BLaER1 treated with 17β-estradiol and CSF1 and Interleukin-3, amounts not matched to agents 10 nM and 100 nM (cell line): ENCODE measurements around the gene CLTA.

Experiments used
- H3K27ac ChIP-seq, 11 experiments: shearing (Covaris generic); formaldehyde crosslinking; 2 replicates each; pipeline ENCODE4 v1.8.1; 2022
- H3K27me3 ChIP-seq, 11 experiments: shearing (Covaris generic); formaldehyde crosslinking; 2 replicates each; pipeline ENCODE4 v1.8.1; 2022
- H3K36me3 ChIP-seq, 11 experiments: shearing (Covaris generic); formaldehyde crosslinking; 2 replicates each; pipeline ENCODE4 v1.8.1; 2022
- H3K4me1 ChIP-seq, 10 experiments: shearing (Covaris generic); formaldehyde crosslinking; 2 replicates each; pipeline ENCODE4 v1.8.1; 2022
- H3K4me2 ChIP-seq, 11 experiments: shearing (Covaris generic); formaldehyde crosslinking; 2 replicates each; pipeline ENCODE4 v1.8.1; 2022
- H3K4me3 ChIP-seq, 10 experiments: shearing (Covaris generic); formaldehyde crosslinking; 2 replicates each; pipeline ENCODE4 v1.8.1; 2022
- H3K9ac ChIP-seq, 11 experiments: shearing (Covaris generic); formaldehyde crosslinking; 2 replicates each; pipeline ENCODE4 v1.8.1; 2022
- H3K9me3 ChIP-seq, 11 experiments: shearing (Covaris generic); formaldehyde crosslinking; replicated peaks in 1 of 11; 2 replicates each; pipeline ENCODE4 v1.8.1; 2022
- H4K20me1 ChIP-seq, 11 experiments: shearing (Covaris generic); formaldehyde crosslinking; 2 replicates each; pipeline ENCODE4 v1.8.1; 2022
- Cebpa-rat ChIP-seq, 11 experiments: shearing (Covaris generic); IDR thresholded peaks; 2 replicates each; pipeline ENCODE4 v1.8.1; 2022

CLTA gene

DNA sequence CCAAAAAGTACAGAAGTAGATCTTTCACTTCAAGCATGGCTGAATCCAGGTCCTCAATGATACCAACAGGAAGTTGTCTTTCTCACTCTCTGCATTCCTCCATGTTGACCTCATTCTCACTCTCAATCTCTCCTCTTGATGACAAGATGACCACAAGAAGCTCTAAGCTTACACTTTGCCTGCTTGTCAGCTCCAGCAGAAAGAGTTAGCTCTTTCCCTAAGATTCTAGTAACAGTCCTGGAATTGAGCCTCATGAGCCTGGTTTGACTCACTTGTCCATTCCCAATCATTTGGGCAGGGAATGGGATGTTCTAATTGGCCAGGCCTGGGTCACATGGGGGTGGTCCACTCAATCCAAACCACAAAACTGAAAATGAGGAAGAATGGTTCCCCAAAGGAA lies 3.3 kb upstream of the CLTA start:
- TF ChIP-seq Cebpa-rat (IDR thresholded peaks at IDR 0.05): no peak
- no peaks in the 10 kb centered on the region for H3K9me3 ChIP-seq
- peaks cover 9 to 16% (median 11%) of the 10 kb centered on the region in 11 experiments; a peak in 21 of 22 replicates for H4K20me1 ChIP-seq
- no peak overlapping the region for H3K4me3 ChIP-seq
- no peaks in the 10 kb centered on the region for H3K27me3 ChIP-seq
- peak overlapping the region in 6 of 11 experiments; percentile 2 to 48 (median 30); a peak in 12 of 22 replicates for H3K4me2 ChIP-seq
- no peaks in the 10 kb centered on the region for H3K36me3 ChIP-seq
- H3K9ac ChIP-seq: no peak overlapping the region
- peaks cover 21 to 28% (median 23%) of the 10 kb centered on the region in 10 experiments for H3K4me1 ChIP-seq
- no peak overlapping the region for H3K27ac ChIP-seq

DNA sequence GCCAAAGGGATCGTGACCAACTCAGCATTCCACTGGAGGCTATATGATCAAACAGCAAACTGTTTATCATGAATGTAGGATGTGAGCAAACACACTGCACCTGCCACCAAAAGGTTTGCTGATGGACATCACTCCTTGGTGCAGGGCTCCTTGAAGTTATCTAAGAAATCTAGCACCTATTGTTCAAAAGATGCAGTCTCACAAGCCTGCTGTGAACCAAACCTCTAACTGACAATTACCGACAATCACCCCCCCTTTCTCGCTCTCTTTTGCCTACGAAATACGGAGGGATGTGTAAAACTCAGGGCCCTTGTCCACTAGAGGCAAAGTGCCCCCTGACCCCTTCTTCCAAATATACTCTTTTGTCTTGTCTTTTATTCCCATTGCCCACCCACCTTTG lies 2.5 kb upstream of the CLTA start:
- TF ChIP-seq Cebpa-rat (IDR thresholded peaks at IDR 0.05): no peak
- H3K27me3 ChIP-seq: no peaks in the 10 kb centered on the region
- H3K9me3 ChIP-seq: no peaks in the 10 kb centered on the region
- H3K4me1 ChIP-seq: peaks cover 23 to 36% (median 31%) of the 10 kb centered on the region in 10 experiments
- H3K4me3 ChIP-seq: no peak overlapping the region
- no peak overlapping the region for H3K9ac ChIP-seq
- H3K36me3 ChIP-seq: 0 out of 22 replicates have a peak, but pooled peaks cover 0 to 3% (median 0%) of the 10 kb centered on the region in 11 experiments
- no peak overlapping the region for H3K4me2 ChIP-seq
- H3K27ac ChIP-seq: no peak overlapping the region
- peaks cover 17 to 24% (median 19%) of the 10 kb centered on the region in 11 experiments; a peak in 21 of 22 replicates for H4K20me1 ChIP-seq

DNA sequence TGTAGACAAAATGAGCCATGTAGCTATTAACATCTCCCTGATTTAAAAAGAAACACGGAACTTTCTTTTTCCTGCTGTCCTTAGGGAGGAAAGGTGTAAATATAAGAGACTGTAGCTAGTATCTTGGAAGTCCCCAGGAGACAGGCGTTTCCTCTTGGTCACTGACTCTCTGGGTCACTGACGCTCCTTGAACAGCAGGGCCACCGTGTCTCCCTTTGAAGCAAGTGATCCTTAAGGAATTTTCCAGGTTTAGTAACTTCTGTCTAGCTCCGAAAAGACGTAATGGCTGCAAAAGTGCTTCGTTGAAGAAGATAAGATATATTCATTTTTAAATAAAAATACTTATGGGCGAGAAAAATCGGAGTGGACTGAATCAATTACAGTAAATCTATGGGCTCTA lies 745 bp upstream of the CLTA start:
- H3K9me3 ChIP-seq: no peaks in the 10 kb centered on the region
- no peak for TF ChIP-seq Cebpa-rat (IDR thresholded peaks at IDR 0.05)
- H4K20me1 ChIP-seq: peaks cover 35 to 42% (median 37%) of the 10 kb centered on the region in 11 experiments
- peak overlapping the region; percentile 93 to 99 (median 96) for H3K27ac ChIP-seq
- peak overlapping the region; percentile 95 to 99 (median 97) for H3K9ac ChIP-seq
- no peaks in the 10 kb centered on the region for H3K27me3 ChIP-seq
- peak overlapping the region; percentile 78 to 97 (median 89) for H3K4me2 ChIP-seq
- peaks cover 0 to 21% (median 10%) of the 10 kb centered on the region in 11 experiments; a peak in 17 of 22 replicates for H3K36me3 ChIP-seq
- peak overlapping the region; percentile 79 to 99 (median 94) for H3K4me3 ChIP-seq
- peaks cover 40 to 54% (median 48%) of the 10 kb centered on the region in 10 experiments for H3K4me1 ChIP-seq

DNA sequence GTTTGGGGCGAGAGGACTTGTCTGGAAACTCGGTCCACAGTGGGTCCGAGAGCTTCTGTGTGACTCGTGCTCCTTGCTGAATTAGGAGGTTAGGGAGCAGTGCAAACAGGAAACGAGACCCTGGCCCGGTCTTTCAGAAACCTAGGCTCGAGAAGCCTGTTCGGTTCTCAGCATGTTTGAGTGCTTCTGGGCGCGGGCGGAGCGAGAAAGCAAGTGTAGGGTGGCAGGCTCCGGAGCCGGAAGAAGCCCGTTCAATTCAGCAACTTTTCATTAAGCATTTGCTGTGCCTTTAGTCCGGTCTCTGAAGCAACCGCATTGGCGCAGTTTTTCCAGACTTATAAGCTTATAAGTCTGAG lies 547 bp downstream of the CLTA start:
- Histone ChIP-seq H3K4me2 (peak overlapping the region; percentile 95 to 99 (median 97)), H3K27me3 (no peaks in the 10 kb centered on the region), H3K36me3 (peaks cover 11 to 34% (median 22%) of the 10 kb centered on the region in 11 experiments; a peak in 21 of 22 replicates), H3K9ac (peak overlapping the region; percentile 95 to 99 (median 97)), H3K4me1 (peaks cover 47 to 56% (median 49%) of the 10 kb centered on the region in 10 experiments), H3K27ac (peak overlapping the region; percentile 93 to 99 (median 96)), H3K4me3 (peak overlapping the region; percentile 79 to 99 (median 94)), H3K9me3 (no peaks in the 10 kb centered on the region), H4K20me1 (peaks cover 48 to 55% (median 50%) of the 10 kb centered on the region in 11 experiments)
- no peak for TF ChIP-seq Cebpa-rat (IDR thresholded peaks at IDR 0.05)

DNA sequence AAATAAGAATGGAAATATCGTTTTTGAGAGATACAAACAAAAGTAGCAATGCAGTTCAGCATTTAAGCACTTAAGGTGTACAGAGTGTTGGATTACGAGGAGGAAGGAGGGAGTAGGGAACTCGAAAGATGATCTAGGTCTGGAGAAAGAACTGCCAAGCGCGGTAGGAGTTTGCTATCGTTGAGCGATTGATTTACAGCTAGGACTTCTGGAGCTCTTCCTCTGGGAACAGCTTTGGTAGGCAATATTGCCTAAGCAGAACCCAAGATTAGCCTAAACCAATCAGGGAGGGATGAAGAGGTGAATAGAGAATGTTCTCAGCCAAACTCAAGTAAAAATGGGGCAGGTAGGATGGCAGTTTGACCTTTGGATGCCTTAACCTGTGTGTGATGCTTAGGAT lies 965 bp downstream of the CLTA start:
- Histone ChIP-seq H3K4me1 (peaks cover 47 to 56% (median 51%) of the 10 kb centered on the region in 10 experiments), H3K27me3 (no peaks in the 10 kb centered on the region), H3K27ac (peak overlapping the region; percentile 93 to 99 (median 96)), H4K20me1 (peaks cover 52 to 59% (median 54%) of the 10 kb centered on the region in 11 experiments), H3K9me3 (no peaks in the 10 kb centered on the region), H3K9ac (peak overlapping the region; percentile 95 to 99 (median 97)), H3K36me3 (peaks cover 15 to 38% (median 27%) of the 10 kb centered on the region in 11 experiments; a peak in 21 of 22 replicates), H3K4me2 (peak overlapping the region; percentile 95 to 99 (median 97)), H3K4me3 (peak overlapping the region; percentile 79 to 99 (median 94))
- TF ChIP-seq Cebpa-rat (IDR thresholded peaks at IDR 0.05): no peak

DNA sequence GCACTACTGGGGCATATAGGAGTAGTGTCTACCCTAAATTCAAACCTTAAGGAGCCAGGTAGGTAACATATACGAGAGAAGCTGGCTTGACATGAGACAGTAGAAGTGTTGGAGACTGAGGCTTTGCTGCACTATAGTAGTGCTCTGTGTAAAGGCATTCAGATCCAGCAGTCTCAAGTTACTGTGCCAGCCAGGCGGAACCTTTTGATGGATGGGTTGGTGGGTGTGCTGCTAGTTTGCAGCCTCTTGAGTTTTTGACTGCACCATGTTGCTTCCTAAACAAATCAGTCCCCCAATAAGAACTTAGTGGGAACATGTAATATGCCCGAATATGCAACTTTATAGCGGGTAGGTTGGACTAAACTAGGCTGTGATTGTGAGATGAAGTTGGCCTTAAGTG lies 1.5 kb downstream of the CLTA start:
- peak overlapping the region; percentile 95 to 99 (median 97) for H3K9ac ChIP-seq
- H3K36me3 ChIP-seq: peaks cover 20 to 43% (median 32%) of the 10 kb centered on the region in 11 experiments; a peak in 21 of 22 replicates
- no peak for TF ChIP-seq Cebpa-rat (IDR thresholded peaks at IDR 0.05)
- H3K4me3 ChIP-seq: peak overlapping the region; percentile 79 to 99 (median 94)
- H3K9me3 ChIP-seq: no peaks in the 10 kb centered on the region
- no peaks in the 10 kb centered on the region for H3K27me3 ChIP-seq
- H3K27ac ChIP-seq: peak overlapping the region; percentile 93 to 99 (median 96); a peak in 20 of 22 replicates
- H3K4me1 ChIP-seq: peaks cover 44 to 56% (median 49%) of the 10 kb centered on the region in 10 experiments
- H4K20me1 ChIP-seq: peaks cover 57 to 64% (median 59%) of the 10 kb centered on the region in 11 experiments
- H3K4me2 ChIP-seq: peak overlapping the region; percentile 95 to 99 (median 97)

DNA sequence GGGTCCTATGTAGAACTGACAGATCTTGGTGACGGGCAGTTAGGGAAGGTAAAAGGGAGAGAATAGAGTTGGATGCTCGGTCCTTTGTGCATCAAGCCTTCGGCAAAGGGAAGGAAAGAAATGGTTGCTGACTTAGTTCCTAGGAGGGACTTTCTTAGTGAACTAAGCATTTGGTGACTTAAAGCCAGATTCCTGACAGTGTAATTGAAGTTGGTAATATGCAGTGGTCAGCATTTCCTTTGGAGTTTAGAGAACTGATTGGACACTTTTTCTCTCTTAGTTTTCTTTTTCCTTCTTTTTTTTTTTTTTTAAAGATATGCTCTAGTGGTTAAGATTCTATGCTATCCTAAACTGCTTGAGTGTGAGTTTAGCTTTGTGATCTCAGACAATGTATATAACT lies 2.3 kb downstream of the CLTA start:
- no peak for TF ChIP-seq Cebpa-rat (IDR thresholded peaks at IDR 0.05)
- Histone ChIP-seq H3K9ac (peak overlapping the region; percentile 95 to 99 (median 97)), H3K4me2 (peak overlapping the region; percentile 95 to 99 (median 97)), H3K9me3 (no peaks in the 10 kb centered on the region), H3K4me1 (peaks cover 38 to 50% (median 44%) of the 10 kb centered on the region in 10 experiments), H3K36me3 (peaks cover 28 to 51% (median 40%) of the 10 kb centered on the region in 11 experiments), H4K20me1 (peaks cover 65 to 72% (median 67%) of the 10 kb centered on the region in 11 experiments), H3K27ac (peak overlapping the region in 7 of 11 experiments; percentile 0 to 96 (median 26); a peak in 10 of 22 replicates), H3K4me3 (peak overlapping the region; percentile 79 to 99 (median 94)), H3K27me3 (no peaks in the 10 kb centered on the region)

DNA sequence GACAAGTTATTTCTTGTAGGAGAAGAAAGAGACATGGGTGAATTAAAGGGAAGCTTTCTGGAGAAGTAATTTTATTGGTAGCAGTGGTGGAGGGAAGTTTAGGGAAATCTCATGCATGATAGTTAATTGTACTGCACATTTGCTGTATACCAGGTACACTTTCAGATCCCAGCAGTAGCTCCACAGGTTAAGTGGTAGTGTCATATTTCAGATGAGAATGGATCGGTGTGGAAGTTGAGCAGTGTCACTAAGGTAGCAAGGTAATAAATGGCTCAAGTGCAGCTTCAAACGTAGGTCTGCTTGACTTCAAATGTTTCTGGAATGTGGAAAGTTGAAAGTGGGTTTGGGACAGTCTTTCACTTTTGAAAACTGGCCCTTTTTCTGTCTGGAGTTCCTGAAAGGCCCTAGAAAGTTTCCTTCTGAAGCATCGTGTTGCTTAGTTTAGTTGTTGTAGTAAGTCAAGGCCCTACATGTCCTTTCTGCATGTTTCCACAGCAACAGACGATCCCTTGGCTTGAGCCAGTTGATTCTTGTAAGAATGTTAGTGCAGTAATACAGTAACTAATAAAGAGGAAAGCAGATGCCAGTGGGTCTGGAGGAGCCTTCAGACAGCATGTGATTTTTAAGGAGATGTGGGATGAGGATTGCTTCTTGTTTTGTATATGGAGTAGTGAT lies 3.7 kb downstream of the CLTA start:
- peak overlapping the region in 7 of 10 experiments; percentile 79 to 99 (median 94); a peak in 8 of 20 replicates for H3K4me3 ChIP-seq
- H3K9ac ChIP-seq: peak overlapping the region in 8 of 11 experiments; percentile 7 to 99 (median 58); a peak in 11 of 22 replicates
- peaks cover 43 to 66% (median 54%) of the 10 kb centered on the region in 11 experiments for H3K36me3 ChIP-seq
- peaks cover 73 to 87% (median 81%) of the 10 kb centered on the region in 11 experiments for H4K20me1 ChIP-seq
- H3K4me2 ChIP-seq: peak overlapping the region; percentile 95 to 99 (median 97)
- H3K4me1 ChIP-seq: peaks cover 32 to 45% (median 41%) of the 10 kb centered on the region in 10 experiments
- no peaks in the 10 kb centered on the region for H3K9me3 ChIP-seq
- H3K27me3 ChIP-seq: no peaks in the 10 kb centered on the region
- H3K27ac ChIP-seq: no peak overlapping the region
- TF ChIP-seq Cebpa-rat (IDR thresholded peaks at IDR 0.05): no peak

DNA sequence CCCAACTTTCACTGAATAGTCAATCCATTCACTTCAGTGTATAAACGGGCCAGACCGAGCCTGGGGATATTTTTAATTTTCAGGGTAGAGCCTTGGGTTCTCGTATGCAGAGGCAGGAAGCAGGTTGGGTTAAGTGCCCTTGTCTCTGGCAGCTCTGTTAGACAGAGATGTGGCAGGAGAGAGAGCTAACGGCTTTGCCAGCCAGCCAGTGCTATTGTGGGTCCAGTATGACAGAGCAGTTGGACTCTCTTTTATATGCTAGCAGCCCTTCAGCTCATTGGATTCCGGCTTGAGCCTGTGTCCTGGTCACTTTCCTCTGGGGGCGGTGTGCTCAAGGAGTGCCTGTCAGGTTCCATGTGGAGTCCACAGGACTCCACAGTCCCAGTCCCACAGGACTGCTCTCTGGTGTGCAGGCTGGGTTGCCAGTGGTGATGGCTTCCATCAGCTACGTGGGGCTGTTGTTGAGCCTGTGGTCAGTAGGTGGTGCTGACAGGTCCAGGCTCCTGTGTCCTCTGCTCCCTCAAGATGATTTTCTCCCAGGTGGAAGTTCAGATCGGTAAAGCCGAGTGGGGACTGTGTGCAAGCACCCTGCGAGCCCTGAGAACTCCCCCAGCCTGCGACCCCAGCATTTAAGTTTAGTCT lies 14.3 kb downstream of the CLTA start:
- Histone ChIP-seq H3K27me3 (no peaks in the 10 kb centered on the region), H3K27ac (no peak overlapping the region), H4K20me1 (peaks cover 79 to 100% (median 99%) of the 10 kb centered on the region in 11 experiments), H3K4me3 (no peak overlapping the region), H3K4me1 (peaks cover 0 to 39% (median 28%) of the 10 kb centered on the region in 10 experiments; a peak in 17 of 20 replicates), H3K36me3 (peaks cover 100% of the 10 kb centered on the region in 11 experiments), H3K9me3 (no peaks in the 10 kb centered on the region), H3K4me2 (no peak overlapping the region), H3K9ac (peak overlapping the region in 1 of 11 experiments; percentile 6; a peak in 1 of 22 replicates)
- TF ChIP-seq Cebpa-rat (IDR thresholded peaks at IDR 0.05): no peak
